LNCaP clone FGC (cell line): ENCODE results near the gene PLEKHA4.
"Not testable (repeated sequence)": the region's sequence is repeated elsewhere in the genome, so short reads cannot be mapped to it uniquely, and the experiment has no call there.

Experiments
- DNase-seq: peaks from one replicate; pipeline ENCODE4 v3.0.0-alpha.2; 2011; ENCODE audit warnings: low read depth
- H3K4me3 ChIP-seq: 2 replicates; pipeline ENCODE4 v1.5.1; 2011; ENCODE audit warnings: mild to moderate bottlenecking, low read depth, low read length, control low read depth
- CTCF ChIP-seq: IDR thresholded peaks from 2 replicates; pipeline ENCODE4 v1.5.1; 2012; ENCODE audit warnings: mild to moderate bottlenecking; ENCODE audit not compliant: control insufficient read depth, insufficient read depth; ENCODE audit errors: extremely low read depth

PLEKHA4 gene

GRCh38 chr19:48881741-48882657 is 13.6 kb upstream of the PLEKHA4 start:
- H3K4me3 ChIP-seq: no peak overlapping the region
- TF ChIP-seq CTCF: no peak
- no peak for DNase-seq

GRCh38 chr19:48879696-48880095 is 11.3 kb upstream of the PLEKHA4 start:
- not testable (repeated sequence) for H3K4me3 ChIP-seq, DNase-seq

GRCh38 chr19:48879025-48879637 is 10.7 kb upstream of the PLEKHA4 start:
- no peak for DNase-seq
- TF ChIP-seq CTCF: no peak
- no peak overlapping the region for H3K4me3 ChIP-seq

GRCh38 chr19:48878196-48879024 is 10.0 kb upstream of the PLEKHA4 start:
- TF ChIP-seq CTCF: no peak
- H3K4me3 ChIP-seq: no peak overlapping the region
- DNase-seq: no peak

GRCh38 chr19:48877855-48878195 is 9.4 kb upstream of the PLEKHA4 start:
- TF ChIP-seq CTCF: no peak
- no peak overlapping the region for H3K4me3 ChIP-seq
- no peak for DNase-seq

- DNase-seq, H3K4me3 ChIP-seq: not testable (repeated sequence)
These were observed 7.9 kb upstream of the PLEKHA4 start for GRCh38 chr19:48876043-48876981.

GRCh38 chr19:48874303-48875135 is 6.1 kb upstream of the PLEKHA4 start:
- TF ChIP-seq CTCF: no peak
- H3K4me3 ChIP-seq: no peak overlapping the region
- no peak for DNase-seq
